Stimulated activated CD4-positive, alpha-beta T cell treated with anti-CD3 and anti-CD28 coated beads, Interleukin-12 subunit alpha, Interleukin-12 subunit beta, amount 100 ng/mL, for 48 hours (primary cell): ENCODE measurements around the gene TAS1R1.

Source experiments
- DNase-seq, 3 donors: peaks; one replicate each; pipeline ENCODE4 v3.0.0-alpha.2; 2020; ENCODE audit warnings: low read depth in 2 of 3, low spot score in 1 of 3

TAS1R1 gene

DNA sequence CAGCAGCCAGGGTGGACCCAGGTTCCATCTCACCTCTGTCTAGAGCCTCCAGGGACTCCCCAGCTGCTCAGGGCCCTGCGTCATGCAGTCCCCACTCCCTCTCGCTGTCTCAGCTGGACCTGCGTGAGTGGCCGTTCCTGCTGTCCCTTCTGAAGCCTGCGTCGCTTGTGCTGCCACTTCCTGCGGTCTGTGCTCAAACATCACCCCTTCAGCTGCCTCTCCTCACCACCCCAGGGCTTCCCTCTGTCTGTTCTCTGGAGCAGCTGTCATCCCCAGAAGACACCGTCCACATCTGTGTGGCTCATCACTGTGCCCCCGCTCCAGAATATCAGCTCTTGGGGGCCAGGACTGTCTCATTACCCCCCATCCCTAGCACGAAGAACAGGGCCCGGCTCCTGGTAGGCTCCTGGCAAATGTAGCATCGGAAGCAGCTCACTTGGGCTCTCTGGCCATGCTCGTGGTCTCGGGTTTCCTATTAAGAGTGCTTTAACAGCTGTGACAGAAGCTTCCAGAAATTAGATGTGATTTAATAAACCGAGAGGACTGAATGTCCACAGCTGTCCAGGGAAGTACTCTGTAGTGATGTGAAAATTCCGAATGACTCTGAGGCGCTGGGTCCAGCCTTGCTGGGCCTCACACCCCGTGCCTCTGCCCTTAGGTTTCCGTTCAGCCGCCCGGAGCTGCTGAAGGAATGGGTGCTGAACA lies 72.9 kb downstream of the TAS1R1 start:
- no peak for DNase-seq

DNA sequence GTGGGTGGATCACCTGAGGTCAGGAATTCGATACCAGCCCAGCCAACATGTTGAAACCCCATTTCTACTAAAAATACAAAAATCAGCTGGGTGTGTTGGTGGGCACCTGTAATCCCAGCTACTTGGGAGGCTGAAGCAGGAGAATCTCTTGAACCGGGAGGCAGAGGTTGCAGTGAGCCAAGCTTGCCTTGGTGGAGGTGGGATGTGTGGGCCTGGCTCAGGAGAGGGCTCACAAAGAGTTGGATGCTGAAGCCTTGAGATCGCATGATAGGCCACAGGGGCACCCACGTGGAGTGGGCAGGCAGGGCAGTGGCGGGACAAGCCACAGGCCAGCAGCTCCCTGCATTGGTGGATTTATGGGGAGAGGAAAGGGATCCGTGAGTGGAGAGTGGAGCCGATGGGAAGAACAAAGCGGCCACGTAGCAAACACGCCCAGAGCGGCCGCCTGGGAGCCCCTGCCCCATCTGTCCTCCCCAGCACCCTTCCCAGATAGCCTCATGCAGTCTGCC lies 73.9 kb downstream of the TAS1R1 start:
- DNase-seq = no peak
